Endothelial cell of umbilical vein (primary cell): ENCODE measurements around the gene LAMTOR2. TPM values are rescaled to one million over a fixed set of nuclear protein-coding genes. Genes with fewer than 3 reads are reported as not detected.

Experiments
- BruUV-seq: library from RNA; stranded (reverse); fragments of 400-500 nt; replicated peaks from 2 replicates; lab custom pipeline; 2021; lab: Mats Ljungman, UMichigan
- CTCF ChIA-PET: fragments of 300-600, 350-600 bp; sonication (Branson Sonifier 250); formaldehyde crosslinking; loops from one replicate; lab custom pipeline; 2021; ENCODE audit warnings: antibody characterized with exemption, inconsistent platforms; lab: Charles Lee
- POLR2A ChIA-PET: fragments of 300-600, 350-600 bp; sonication (Branson Sonifier 250); formaldehyde crosslinking; loops from one replicate; lab custom pipeline; 2021; ENCODE audit warnings: antibody characterized with exemption, inconsistent platforms; lab: Charles Lee
- DNase-seq: peaks from one replicate; pipeline ENCODE4 v3.0.0-alpha.2; 2011; ENCODE audit warnings: low read depth, low spot score
- FAIRE-seq: peaks from 2 replicates; lab custom pipeline; 2011; peaks lifted over from hg19 to GRCh38; lab: Jason Lieb, UNC
- H2AFZ ChIP-seq: 2 replicates; pipeline ENCODE4 v1.6.0; 2012; ENCODE audit warnings: low read depth, low read length, control low read depth, inconsistent platforms
- H3K27ac ChIP-seq: 2 replicates; pipeline ENCODE4 v1.5.1; 2011; ENCODE audit warnings: low read depth, mild to moderate bottlenecking, control low read depth, low read length, moderate library complexity; ENCODE audit not compliant: insufficient read depth
- H3K27me3 ChIP-seq, 2 experiments: 2 replicates each; pipeline versions ENCODE4 v1.6.0 to v1.6.1; 2011; ENCODE audit warnings: low read length in 2 of 2, mixed read lengths in 1 of 2; ENCODE audit not compliant: control insufficient read depth in 2 of 2, insufficient read depth in 2 of 2
- H3K36me3 ChIP-seq, 2 experiments: 2 replicates in 1 of 2; 3 replicates in 1 of 2; pipeline ENCODE4 v1.5.1; 2011; ENCODE audit warnings: low read length in 2 of 2, mild to moderate bottlenecking in 1 of 2, moderate library complexity in 1 of 2; ENCODE audit not compliant: control insufficient read depth in 2 of 2, insufficient read depth in 2 of 2; ENCODE audit errors: extremely low read depth in 1 of 2
- H3K4me1 ChIP-seq: 3 replicates; pipeline ENCODE4 v1.5.1; 2011; ENCODE audit warnings: mild to moderate bottlenecking, low read length; ENCODE audit not compliant: control insufficient read depth, insufficient read depth; ENCODE audit errors: extremely low read depth
- H3K4me2 ChIP-seq: 2 replicates; pipeline ENCODE4 v1.6.1; 2011; ENCODE audit warnings: low read length, control low read depth, mixed read lengths; ENCODE audit not compliant: insufficient read depth
- H3K4me3 ChIP-seq, 3 experiments: fragments of 200-600 bp in 1 of 3; sonication (generic), shearing (Covaris generic) in 1 of 3; replicated peaks in 1 of 3; 2 replicates each; pipeline ENCODE4 v1.5.1; 2011 to 2016; ENCODE audit warnings: control low read depth in 3 of 3, low read length in 3 of 3, mild to moderate bottlenecking in 2 of 3, inconsistent platforms in 1 of 3, low read depth in 1 of 3, moderate library complexity in 1 of 3; ENCODE audit not compliant: insufficient read depth in 1 of 3
- H3K79me2 ChIP-seq: 2 replicates; pipeline ENCODE4 v1.6.0; 2012; ENCODE audit warnings: low read length, inconsistent platforms; ENCODE audit not compliant: control insufficient read depth, insufficient read depth
- H3K9ac ChIP-seq: replicated peaks from 2 replicates; pipeline ENCODE3; 2011; ENCODE audit warnings: low read length, control low read depth; ENCODE audit not compliant: insufficient read depth; ENCODE audit errors: extremely low read depth
- H3K9me1 ChIP-seq: replicated peaks from 3 replicates; pipeline ENCODE4 v1.6.0; 2011; ENCODE audit warnings: mild to moderate bottlenecking, low read length; ENCODE audit not compliant: control insufficient read depth, insufficient read depth; ENCODE audit errors: extremely low read depth
- H3K9me3 ChIP-seq: replicated peaks from 2 replicates; pipeline ENCODE4 v1.5.1; 2012; ENCODE audit warnings: low read length, inconsistent platforms; ENCODE audit not compliant: control insufficient read depth, insufficient read depth
- H4K20me1 ChIP-seq: replicated peaks from 2 replicates; pipeline ENCODE3; 2011; ENCODE audit warnings: mild to moderate bottlenecking, low read length; ENCODE audit not compliant: control insufficient read depth, insufficient read depth; ENCODE audit errors: extremely low read depth
- EZH2 ChIP-seq: IDR thresholded peaks from 2 replicates; pipeline ENCODE4 v1.6.1; 2012; ENCODE audit warnings: borderline replicate concordance, low read depth, mild to moderate bottlenecking, moderate library complexity, low read length, inconsistent platforms; ENCODE audit not compliant: severe bottlenecking
- FOS ChIP-seq: IDR thresholded peaks from 2 replicates; pipeline ENCODE4 v1.6.1; 2011; ENCODE audit warnings: mild to moderate bottlenecking, low read length, moderate library complexity, borderline replicate concordance; ENCODE audit not compliant: insufficient read depth
- GATA2 ChIP-seq: IDR thresholded peaks from 2 replicates; pipeline ENCODE4 v1.7.0; 2011; ENCODE audit warnings: low read depth, mild to moderate bottlenecking, moderate library complexity, mixed read lengths, low read length; ENCODE audit not compliant: insufficient read length, insufficient read depth
- JUN ChIP-seq: IDR thresholded peaks from 2 replicates; pipeline ENCODE4 v1.6.1; 2011; ENCODE audit warnings: borderline replicate concordance, low read depth; ENCODE audit not compliant: insufficient read length, insufficient read depth
- MAX ChIP-seq: IDR thresholded peaks from 2 replicates; pipeline ENCODE4 v1.6.1; 2011; ENCODE audit not compliant: insufficient read depth, insufficient read length
- MYC ChIP-seq: IDR thresholded peaks from one replicate; pipeline ENCODE4 v1.6.1; 2011; ENCODE audit warnings: mild to moderate bottlenecking, low read depth, low read length
- POLR2A ChIP-seq: IDR thresholded peaks from 2 replicates; pipeline ENCODE4 v1.6.1; 2012; ENCODE audit warnings: low read depth, mild to moderate bottlenecking, control low read depth, low read length
- POLR2AphosphoS5 ChIP-seq: IDR thresholded peaks from 2 replicates; pipeline ENCODE4 v1.6.1; 2012; ENCODE audit warnings: low read depth, mild to moderate bottlenecking, control low read depth, low read length, moderate library complexity; ENCODE audit not compliant: insufficient read depth
- dilution Hi-C: fragments of 300-500 bp; cut with MboI; formaldehyde crosslinking; loops from one replicate; pipeline ENCODE4 v1.15.0; 2019; ENCODE audit warnings: low sequenced_read_pairs; ENCODE audit not compliant: extremely low pct_ligation_motif_present
- intact Hi-C: fragments of 100-400 bp; cut with micrococcal nuclease; formaldehyde crosslinking; loops from one replicate; pipeline ENCODE4 v1.10.0; 2022
- polyA plus RNA-seq, 4 experiments: library from polyadenylated mRNA; depleted of rRNA in 3 of 4; stranded (reverse) in 3 of 4; unstranded in 1 of 4; fragments of >200 nt; gene quantifications; 2 replicates each; pipeline versions ENCODE4 v1.2.1 to v1.2.3, GENCODE V29; 2011 to 2012; ENCODE audit warnings: missing spikeins in 1 of 4
- total RNA-seq: library from RNA; stranded (reverse); gene quantifications from 2 replicates; pipeline ENCODE4 v1.2.3, GENCODE V29; 2021
- TF ChIP-seq, protein P1 (sequence below), 2 donors: IDR thresholded peaks; 1 replicate in 1 of 2; 2 replicates in 1 of 2; pipeline ENCODE4 v1.5.1; 2011; ENCODE audit warnings: low read length in 2 of 2, mild to moderate bottlenecking in 2 of 2, moderate library complexity in 2 of 2, control low read depth in 1 of 2, inconsistent platforms in 1 of 2, low read depth in 1 of 2; ENCODE audit not compliant: insufficient read depth in 1 of 2; ENCODE audit errors: extremely low read depth in 1 of 2

LAMTOR2 gene
- total and polyA plus RNA-seq, 2 donors (not counting 3 experiments of a cell fraction or from before 2014, with no cell fraction given), result 77.7 to 136 TPM

DNA sequence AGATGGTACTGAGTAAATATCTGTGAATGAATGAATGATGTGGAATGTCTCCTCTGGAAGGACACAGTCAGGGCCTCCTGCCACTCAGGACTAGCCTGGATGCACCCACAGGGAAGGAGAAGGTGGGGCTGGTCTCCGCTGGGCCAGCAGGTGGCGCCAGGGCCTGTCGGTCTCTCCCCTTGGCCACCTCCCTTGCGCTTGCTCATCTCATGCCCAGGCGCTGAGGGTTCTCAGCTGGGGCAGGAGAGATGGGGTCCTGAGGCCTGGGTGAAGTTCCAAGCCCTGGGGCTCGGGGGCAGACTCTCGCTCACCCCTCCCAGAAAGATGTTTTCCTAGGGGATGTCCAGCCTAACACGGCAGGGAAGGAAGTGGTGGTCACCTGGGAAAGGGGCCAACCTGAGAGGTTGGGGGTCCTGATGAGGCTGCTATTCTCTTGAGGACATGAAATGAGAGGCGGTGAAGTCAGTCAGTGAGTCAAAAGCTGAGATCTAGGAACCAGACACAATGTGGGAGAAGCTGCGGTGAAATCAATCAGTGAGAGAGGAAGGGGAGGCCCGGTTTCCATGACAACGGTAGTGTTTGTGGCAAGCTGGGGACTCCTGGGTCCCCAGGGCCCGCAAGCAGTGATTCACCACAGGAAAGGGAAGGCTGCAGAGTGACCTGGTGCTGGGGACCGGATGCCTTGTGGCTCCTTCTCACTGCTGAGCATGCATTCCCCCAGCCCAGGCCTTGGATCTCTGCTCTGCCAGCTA is 42.2 kb downstream of the LAMTOR2 start:
- H3K4me3 ChIP-seq, result no peak overlapping the region
- H3K27ac ChIP-seq, result peak overlapping the region; percentile 92
- H3K9ac ChIP-seq, result peak overlapping the region; percentile 79
- H3K9me3 ChIP-seq, result no peaks in the 10 kb centered on the region
- intact Hi-C loops (loop anchor here (1.0 to 2.0 kb wide), 5 partner anchors 9 to 33 kb away; partner anchors contain the start of gene LMNA), dilution Hi-C loops (no loop called here)
- H2AFZ ChIP-seq, result no peak overlapping the region
- TF ChIP-seq POLR2AphosphoS5 (peak; percentile 90), GATA2 (no peak), MAX (no peak), MYC (no peak), JUN (peak; percentile 92), FOS (peak; percentile 85), EZH2 (no peak), POLR2A (peak; percentile 65)
- TF ChIP-seq, protein P1, sequence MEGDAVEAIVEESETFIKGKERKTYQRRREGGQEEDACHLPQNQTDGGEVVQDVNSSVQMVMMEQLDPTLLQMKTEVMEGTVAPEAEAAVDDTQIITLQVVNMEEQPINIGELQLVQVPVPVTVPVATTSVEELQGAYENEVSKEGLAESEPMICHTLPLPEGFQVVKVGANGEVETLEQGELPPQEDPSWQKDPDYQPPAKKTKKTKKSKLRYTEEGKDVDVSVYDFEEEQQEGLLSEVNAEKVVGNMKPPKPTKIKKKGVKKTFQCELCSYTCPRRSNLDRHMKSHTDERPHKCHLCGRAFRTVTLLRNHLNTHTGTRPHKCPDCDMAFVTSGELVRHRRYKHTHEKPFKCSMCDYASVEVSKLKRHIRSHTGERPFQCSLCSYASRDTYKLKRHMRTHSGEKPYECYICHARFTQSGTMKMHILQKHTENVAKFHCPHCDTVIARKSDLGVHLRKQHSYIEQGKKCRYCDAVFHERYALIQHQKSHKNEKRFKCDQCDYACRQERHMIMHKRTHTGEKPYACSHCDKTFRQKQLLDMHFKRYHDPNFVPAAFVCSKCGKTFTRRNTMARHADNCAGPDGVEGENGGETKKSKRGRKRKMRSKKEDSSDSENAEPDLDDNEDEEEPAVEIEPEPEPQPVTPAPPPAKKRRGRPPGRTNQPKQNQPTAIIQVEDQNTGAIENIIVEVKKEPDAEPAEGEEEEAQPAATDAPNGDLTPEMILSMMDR (IDR thresholded peaks at IDR 0.05; ENCODE audit: extremely low read depth in 1 of 2, insufficient read depth in 1 of 2, low read depth in 1 of 2, low read length in 2 of 2), result peak; percentile 96 to 99
- H3K27me3 ChIP-seq, result no peaks in the 10 kb centered on the region
- no peaks in the 10 kb centered on the region for H3K79me2 ChIP-seq
- peaks cover 36% of the 10 kb centered on the region for H3K4me1 ChIP-seq
- H3K4me2 ChIP-seq, result peak overlapping the region; percentile 26
- ChIA-PET CTCF (interaction anchor here (0.6 to 21.0 kb wide), 19 partner anchors 8 to 223 kb away, joined by 3 to 627 read pairs (median 4); partner anchors contain the start of genes LMNA, MEX3A, SLC25A44 and SMG5), POLR2A (interaction anchor here (0.8 to 1.1 kb wide), 4 partner anchors 10 to 33 kb away, joined by 3 to 8 read pairs (median 4); no protein-coding TSS in a partner anchor)
- DNase-seq (peak; percentile 93), FAIRE-seq (peak; percentile 98)
- H4K20me1 ChIP-seq, result no peaks in the 10 kb centered on the region
- peaks cover 0 to 3% of the 10 kb centered on the region in 2 experiments for H3K36me3 ChIP-seq
- TSS peak; percentile 94 for BruUV-seq
- H3K9me1 ChIP-seq, result no peaks in the 10 kb centered on the region
